OCI-LY7 (cell line): ENCODE data around the gene ASIC3. TPM values are rescaled to one million over a fixed set of nuclear protein-coding genes. Genes with fewer than 3 reads are reported as not detected.

Experiments used
- BruUV-seq: library from RNA; stranded (reverse); fragments of 400-500 nt; replicated peaks from 2 replicates; lab custom pipeline; 2021; lab: Mats Ljungman, UMichigan
- CTCF ChIA-PET: fragments of 300-600 bp; sonication (Branson Sonifier 250); formaldehyde crosslinking; loops from one replicate; lab custom pipeline; 2022; ENCODE audit warnings: antibody characterized with exemption; ENCODE audit not compliant: unreplicated experiment; lab: Charles Lee
- POLR2A ChIA-PET: fragments of 300-600 bp; sonication (Branson Sonifier 250); formaldehyde crosslinking; loops from one replicate; lab custom pipeline; 2022; ENCODE audit warnings: antibody characterized with exemption; lab: Charles Lee
- DNase-seq: peaks from one replicate; pipeline ENCODE4 v3.0.0-alpha.2; 2015; ENCODE audit warnings: low spot score
- H2AFZ ChIP-seq: fragments of 200-600 bp; sonication (generic), shearing (Covaris generic); 2 replicates; pipeline ENCODE4 v1.6.1; 2014; ENCODE audit warnings: mild to moderate bottlenecking, antibody characterized with exemption, low read length, moderate library complexity
- H3K27ac ChIP-seq: fragments of 200-600 bp; sonication (generic); 2 replicates; pipeline ENCODE4 v1.5.1; 2014; ENCODE audit warnings: mixed run types, low read depth, mild to moderate bottlenecking, moderate library complexity, low read length, inconsistent platforms; ENCODE audit not compliant: poor library complexity, severe bottlenecking
- H3K36me3 ChIP-seq: fragments of 200-600 bp; sonication (generic); 2 replicates; pipeline ENCODE4 v1.6.1; 2014; ENCODE audit warnings: mild to moderate bottlenecking, antibody characterized with exemption, low read length, moderate library complexity, mixed read lengths; ENCODE audit not compliant: insufficient read depth
- H3K4me1 ChIP-seq: fragments of 200-600 bp; sonication (generic); 2 replicates; pipeline ENCODE4 v1.5.1; 2014; ENCODE audit warnings: mild to moderate bottlenecking, low read length; ENCODE audit not compliant: insufficient read depth, poor library complexity, severe bottlenecking
- H3K4me2 ChIP-seq: fragments of 200-600 bp; sonication (generic); 2 replicates; pipeline ENCODE4 v1.6.1; 2014; ENCODE audit warnings: mild to moderate bottlenecking, low read length
- H3K4me3 ChIP-seq: fragments of 200-600 bp; sonication (generic); 2 replicates; pipeline ENCODE4 v1.5.1; 2014; ENCODE audit warnings: mild to moderate bottlenecking, low read depth, low read length; ENCODE audit not compliant: poor library complexity, severe bottlenecking
- H3K79me2 ChIP-seq: fragments of 200-600 bp; sonication (generic); 2 replicates; pipeline ENCODE4 v1.6.1; 2016; ENCODE audit warnings: low read depth, mild to moderate bottlenecking, low read length, moderate library complexity, mixed read lengths; ENCODE audit not compliant: insufficient read depth
- H3K9me2 ChIP-seq: fragments of 200-600 bp; sonication (generic); 2 replicates; pipeline ENCODE4 v1.6.1; 2016; ENCODE audit warnings: mild to moderate bottlenecking, low read length, mixed read lengths; ENCODE audit not compliant: insufficient read depth
- H3K9me3 ChIP-seq: fragments of 200-600 bp; sonication (generic); 2 replicates; pipeline ENCODE4 v1.6.1; 2014; ENCODE audit warnings: mild to moderate bottlenecking, mixed run types, low read length, mixed read lengths
- H4K20me1 ChIP-seq: fragments of 200-600 bp; sonication (generic); 2 replicates; pipeline ENCODE4 v1.6.1; 2014; ENCODE audit warnings: mild to moderate bottlenecking, antibody characterized with exemption, low read length, moderate library complexity, mixed read lengths; ENCODE audit not compliant: insufficient read depth
- EZH2phosphoT487 ChIP-seq: fragments of 200-600 bp; sonication (generic); IDR thresholded peaks from 2 replicates; pipeline ENCODE4 v1.6.1; 2018; ENCODE audit warnings: low read depth, borderline replicate concordance, mild to moderate bottlenecking, mixed run types, antibody characterized with exemption, low read length, moderate library complexity, mixed read lengths
- intact Hi-C: fragments of 100-400 bp; cut with micrococcal nuclease; formaldehyde crosslinking; loops from one replicate; pipeline ENCODE4 v1.10.0; 2022; ENCODE audit not compliant: unreplicated experiment
- total RNA-seq, 2 experiments: library from RNA; depleted of rRNA in 1 of 2; stranded (reverse); fragments of >200 nt in 1 of 2; shearing (Covaris generic) in 1 of 2; gene quantifications; 2 replicates each; pipeline ENCODE4 v1.2.3, GENCODE V29; 2014 to 2022
- TF ChIP-seq, protein P1 (sequence below): fragments of 200-600 bp; sonication (generic); conservative IDR thresholded peaks from 2 replicates; pipeline ENCODE4 v1.5.1; 2014; ENCODE audit warnings: mild to moderate bottlenecking, antibody characterized with exemption, low read length, moderate library complexity, mixed read lengths

ASIC3 gene
- total RNA-seq, 2 experiments from 2014 or later = 3.3 to 14.8 TPM

DNA sequence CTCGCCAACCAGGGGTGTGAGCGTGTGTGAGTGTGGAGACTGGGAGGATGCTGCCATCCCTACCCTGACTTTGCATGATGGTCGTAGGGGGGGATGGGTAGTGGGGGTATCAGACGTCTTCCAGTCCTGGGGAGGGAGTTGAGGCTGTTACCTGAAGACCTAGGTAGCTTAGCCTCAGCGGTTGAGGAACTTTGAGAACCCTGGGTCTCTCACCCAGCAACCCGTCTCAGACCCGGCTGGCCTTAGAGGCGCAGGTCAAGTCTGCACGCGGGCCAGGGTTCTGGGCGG, 13.7 kb downstream of the ASIC3 start:
- ChIA-PET POLR2A (no interaction called here), CTCF (no interaction called here)
- intact Hi-C loops = no loop called here
- DNase-seq = no peak
- peaks cover 29% of the 10 kb centered on the region for H3K36me3 ChIP-seq
- no peaks in the 10 kb centered on the region for H4K20me1 ChIP-seq
- peaks cover 14% of the 10 kb centered on the region; the same call in 1 of the 2 replicates for H3K79me2 ChIP-seq
- peaks cover 28% of the 10 kb centered on the region for H3K4me1 ChIP-seq
- TF ChIP-seq EZH2phosphoT487 = no peak
- TF ChIP-seq, protein P1, sequence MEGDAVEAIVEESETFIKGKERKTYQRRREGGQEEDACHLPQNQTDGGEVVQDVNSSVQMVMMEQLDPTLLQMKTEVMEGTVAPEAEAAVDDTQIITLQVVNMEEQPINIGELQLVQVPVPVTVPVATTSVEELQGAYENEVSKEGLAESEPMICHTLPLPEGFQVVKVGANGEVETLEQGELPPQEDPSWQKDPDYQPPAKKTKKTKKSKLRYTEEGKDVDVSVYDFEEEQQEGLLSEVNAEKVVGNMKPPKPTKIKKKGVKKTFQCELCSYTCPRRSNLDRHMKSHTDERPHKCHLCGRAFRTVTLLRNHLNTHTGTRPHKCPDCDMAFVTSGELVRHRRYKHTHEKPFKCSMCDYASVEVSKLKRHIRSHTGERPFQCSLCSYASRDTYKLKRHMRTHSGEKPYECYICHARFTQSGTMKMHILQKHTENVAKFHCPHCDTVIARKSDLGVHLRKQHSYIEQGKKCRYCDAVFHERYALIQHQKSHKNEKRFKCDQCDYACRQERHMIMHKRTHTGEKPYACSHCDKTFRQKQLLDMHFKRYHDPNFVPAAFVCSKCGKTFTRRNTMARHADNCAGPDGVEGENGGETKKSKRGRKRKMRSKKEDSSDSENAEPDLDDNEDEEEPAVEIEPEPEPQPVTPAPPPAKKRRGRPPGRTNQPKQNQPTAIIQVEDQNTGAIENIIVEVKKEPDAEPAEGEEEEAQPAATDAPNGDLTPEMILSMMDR = no peak
- no peaks in the 10 kb centered on the region for H3K9me2 ChIP-seq
- no peak overlapping the region for H3K27ac ChIP-seq
- H2AFZ ChIP-seq = no peak overlapping the region
- BruUV-seq = no TSS peak
- H3K4me2 ChIP-seq = no peak overlapping the region
- H3K9me3 ChIP-seq = no peaks in the 10 kb centered on the region
- no peak overlapping the region for H3K4me3 ChIP-seq

DNA sequence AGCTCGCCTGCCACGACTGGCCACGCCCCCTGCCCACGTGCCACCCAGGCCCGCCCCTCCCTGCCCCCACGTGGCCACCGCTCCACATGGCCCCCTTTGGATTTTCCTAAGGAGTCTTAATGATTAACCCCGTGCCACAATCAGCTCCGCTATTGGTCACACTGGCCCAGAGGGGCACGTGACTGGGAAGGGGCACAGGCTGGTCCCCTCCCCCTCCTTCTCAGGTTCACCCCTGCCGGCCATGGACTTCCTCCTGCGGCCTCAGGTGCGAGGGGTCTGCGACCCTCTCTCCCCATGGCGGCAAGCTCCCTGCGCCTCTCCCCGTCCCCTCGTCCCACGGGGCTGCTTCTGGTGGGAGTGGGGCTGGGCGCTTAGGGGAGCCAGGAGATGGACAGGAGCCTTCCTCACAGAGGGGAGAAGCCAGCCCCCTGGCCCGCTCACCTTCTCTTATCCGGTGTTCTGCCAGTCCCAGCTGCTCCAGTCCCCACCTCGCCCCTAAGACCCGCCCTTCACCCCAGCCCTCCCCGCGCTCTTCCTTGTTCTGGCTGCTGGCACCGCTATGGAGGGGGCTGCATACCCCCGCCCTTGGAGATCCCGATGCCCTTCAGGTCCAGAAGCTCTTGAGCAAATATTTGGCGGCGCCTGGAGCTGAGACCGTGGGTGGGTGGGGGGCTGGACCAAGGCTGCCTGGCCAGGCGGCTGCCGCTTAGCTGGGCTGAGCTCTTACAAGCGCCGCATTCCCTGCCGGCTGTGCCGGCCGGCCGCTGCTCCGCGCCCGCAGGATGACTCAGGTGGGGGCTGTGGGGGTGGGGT, 14.3 kb downstream of the ASIC3 start:
- ChIA-PET CTCF (interaction anchor here (0.6 kb wide), 2 partner anchors 18 to 62 kb away, joined by 3 read pairs; partner anchors contain the start of gene FASTK), POLR2A (no interaction called here)
- no peaks in the 10 kb centered on the region for H3K9me3 ChIP-seq
- no peak overlapping the region for H3K4me2 ChIP-seq
- no peaks in the 10 kb centered on the region for H3K9me2 ChIP-seq
- H3K4me3 ChIP-seq = no peak overlapping the region
- H3K27ac ChIP-seq = no peak overlapping the region
- H2AFZ ChIP-seq = no peak overlapping the region
- peaks cover 26% of the 10 kb centered on the region for H3K4me1 ChIP-seq
- H4K20me1 ChIP-seq = no peaks in the 10 kb centered on the region
- intact Hi-C loops = no loop called here
- H3K79me2 ChIP-seq = peaks cover 14% of the 10 kb centered on the region; the same call in 1 of the 2 replicates
- H3K36me3 ChIP-seq = peaks cover 33% of the 10 kb centered on the region
- TF ChIP-seq EZH2phosphoT487 = no peak
- TF ChIP-seq, protein P1 = no peak
- no peak for DNase-seq
- no TSS peak for BruUV-seq

DNA sequence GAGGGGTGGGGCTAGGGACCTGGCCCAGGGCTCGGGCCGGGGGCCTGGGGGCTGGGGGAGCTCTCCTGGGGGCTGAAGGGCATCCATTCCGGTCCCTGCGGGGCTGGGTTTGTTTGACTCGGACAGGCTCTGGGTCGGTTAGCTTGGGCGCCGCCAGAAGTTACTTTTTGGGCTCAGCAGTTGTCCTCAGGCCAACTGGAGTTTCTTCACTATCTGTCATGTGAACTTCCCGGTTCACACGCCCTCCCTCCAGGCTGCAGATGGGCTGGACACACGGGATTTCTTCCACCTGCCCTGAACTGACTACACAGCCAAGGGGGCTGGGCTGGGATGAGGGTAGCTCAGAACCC, 14.9 kb downstream of the ASIC3 start:
- Histone ChIP-seq H3K9me3 (no peaks in the 10 kb centered on the region), H3K9me2 (no peaks in the 10 kb centered on the region), H3K4me1 (peaks cover 26% of the 10 kb centered on the region), H3K36me3 (peaks cover 39% of the 10 kb centered on the region), H3K4me3 (no peak overlapping the region), H3K27ac (no peak overlapping the region), H2AFZ (no peak overlapping the region), H3K4me2 (no peak overlapping the region), H3K79me2 (peaks cover 14% of the 10 kb centered on the region; the same call in 1 of the 2 replicates), H4K20me1 (no peaks in the 10 kb centered on the region)
- BruUV-seq = no TSS peak
- ChIA-PET POLR2A (no interaction called here), CTCF (no interaction called here)
- intact Hi-C loops = no loop called here
- DNase-seq = no peak
- TF ChIP-seq EZH2phosphoT487 = no peak
- TF ChIP-seq, protein P1 = no peak
